Measurements from ENCODE around the gene CCSER1.

Gene CCSER1

DNA sequence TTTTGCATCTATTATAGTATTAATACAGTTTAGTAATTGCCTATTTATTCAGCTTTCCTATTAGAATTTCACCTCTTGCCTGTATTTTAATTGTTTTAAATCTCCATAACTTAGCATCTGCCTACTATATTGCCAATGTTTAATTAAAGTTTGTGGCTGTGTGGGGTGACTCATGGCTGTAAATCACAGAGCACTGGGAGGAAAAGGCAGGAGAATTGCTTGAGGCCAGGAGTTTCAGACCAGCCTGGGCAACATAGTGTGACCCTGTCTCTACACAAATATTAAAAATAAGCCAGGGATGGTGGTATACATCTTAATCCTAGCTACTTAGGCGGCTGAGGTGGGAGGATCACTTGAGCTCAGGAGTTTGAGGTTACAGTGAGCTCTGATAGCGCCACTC is 14.5 kb upstream of the CCSER1 start:
- Histone ChIP-seq H3K4me2 (ENCODE audit: low read length) (no peak overlapping the region), H3K79me2 (ENCODE audit: insufficient read depth, low read length) (no peaks in the 10 kb centered on the region), H3K36me3 (ENCODE audit: insufficient read depth, low read length) (no peaks in the 10 kb centered on the region), H3K4me1 (ENCODE audit: insufficient read depth, low read length, severe bottlenecking) (no peaks in the 10 kb centered on the region), H3K27ac (ENCODE audit: low read depth, low read length, poor library complexity, severe bottlenecking) (no peak overlapping the region), H2AFZ (ENCODE audit: low read length) (no peak overlapping the region), H3K9me2 (ENCODE audit: low read depth, low read length) (no peaks in the 10 kb centered on the region), H4K20me1 (ENCODE audit: insufficient read depth, low read length) (no peaks in the 10 kb centered on the region), H3K9ac (ENCODE audit: low read length) (no peak overlapping the region), H3K4me3 (ENCODE audit: low read depth, low read length, poor library complexity, severe bottlenecking) (no peak overlapping the region), H3K9me3 (ENCODE audit: low read length) (no peaks in the 10 kb centered on the region), H3F3A (ENCODE audit: insufficient read depth, low read length) (no peaks in the 10 kb centered on the region), H3K27me3 (ENCODE audit: insufficient read depth, low read length) (no peaks in the 10 kb centered on the region)
- TF ChIP-seq EZH2 (IDR thresholded peaks at IDR 0.05; ENCODE audit: borderline replicate concordance, low read length) = no peak
- TF ChIP-seq, protein P1, sequence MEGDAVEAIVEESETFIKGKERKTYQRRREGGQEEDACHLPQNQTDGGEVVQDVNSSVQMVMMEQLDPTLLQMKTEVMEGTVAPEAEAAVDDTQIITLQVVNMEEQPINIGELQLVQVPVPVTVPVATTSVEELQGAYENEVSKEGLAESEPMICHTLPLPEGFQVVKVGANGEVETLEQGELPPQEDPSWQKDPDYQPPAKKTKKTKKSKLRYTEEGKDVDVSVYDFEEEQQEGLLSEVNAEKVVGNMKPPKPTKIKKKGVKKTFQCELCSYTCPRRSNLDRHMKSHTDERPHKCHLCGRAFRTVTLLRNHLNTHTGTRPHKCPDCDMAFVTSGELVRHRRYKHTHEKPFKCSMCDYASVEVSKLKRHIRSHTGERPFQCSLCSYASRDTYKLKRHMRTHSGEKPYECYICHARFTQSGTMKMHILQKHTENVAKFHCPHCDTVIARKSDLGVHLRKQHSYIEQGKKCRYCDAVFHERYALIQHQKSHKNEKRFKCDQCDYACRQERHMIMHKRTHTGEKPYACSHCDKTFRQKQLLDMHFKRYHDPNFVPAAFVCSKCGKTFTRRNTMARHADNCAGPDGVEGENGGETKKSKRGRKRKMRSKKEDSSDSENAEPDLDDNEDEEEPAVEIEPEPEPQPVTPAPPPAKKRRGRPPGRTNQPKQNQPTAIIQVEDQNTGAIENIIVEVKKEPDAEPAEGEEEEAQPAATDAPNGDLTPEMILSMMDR (IDR thresholded peaks at IDR 0.05; ENCODE audit: low read length) = no peak

- no peak overlapping the region for H3K4me2 ChIP-seq (ENCODE audit: low read length)
- no peak overlapping the region for H2AFZ ChIP-seq (ENCODE audit: low read length)
- no peaks in the 10 kb centered on the region for H3K4me1 ChIP-seq (ENCODE audit: insufficient read depth, low read length, severe bottlenecking)
- H4K20me1 ChIP-seq (ENCODE audit: insufficient read depth, low read length) = no peaks in the 10 kb centered on the region
- no peak overlapping the region for H3K4me3 ChIP-seq (ENCODE audit: low read depth, low read length, poor library complexity, severe bottlenecking)
- no peaks in the 10 kb centered on the region for H3K36me3 ChIP-seq (ENCODE audit: insufficient read depth, low read length)
- H3K27ac ChIP-seq (ENCODE audit: low read depth, low read length, poor library complexity, severe bottlenecking) = no peak overlapping the region
- no peaks in the 10 kb centered on the region for H3K9me3 ChIP-seq (ENCODE audit: low read length)
- no peak for TF ChIP-seq EZH2 (IDR thresholded peaks at IDR 0.05; ENCODE audit: borderline replicate concordance, low read length)
- TF ChIP-seq, protein P1 (IDR thresholded peaks at IDR 0.05; ENCODE audit: low read length) = no peak
- H3K27me3 ChIP-seq (ENCODE audit: insufficient read depth, low read length) = no peaks in the 10 kb centered on the region
- no peaks in the 10 kb centered on the region for H3F3A ChIP-seq (ENCODE audit: insufficient read depth, low read length)
- no peak overlapping the region for H3K9ac ChIP-seq (ENCODE audit: low read length)
- H3K79me2 ChIP-seq (ENCODE audit: insufficient read depth, low read length) = no peaks in the 10 kb centered on the region
- no peaks in the 10 kb centered on the region for H3K9me2 ChIP-seq (ENCODE audit: low read depth, low read length)
These were observed 13.2 kb upstream of the CCSER1 start for GRCh38 chr4:90113881-90114457.

GRCh38 chr4:90118527-90119195 is 8.5 kb upstream of the CCSER1 start:
- TF ChIP-seq, protein P1 (IDR thresholded peaks at IDR 0.05; ENCODE audit: low read length) = no peak
- TF ChIP-seq EZH2 (IDR thresholded peaks at IDR 0.05; ENCODE audit: borderline replicate concordance, low read length) = no peak
- no peak overlapping the region for H3K4me2 ChIP-seq (ENCODE audit: low read length)
- H3K27ac ChIP-seq (ENCODE audit: low read depth, low read length, poor library complexity, severe bottlenecking) = no peak overlapping the region

More at GRCh38 chr4:90118527-90119195, 8.5 kb upstream of the CCSER1 start:
- Histone ChIP-seq H3K9me3 (ENCODE audit: low read length) (no peaks in the 10 kb centered on the region), H3F3A (ENCODE audit: insufficient read depth, low read length) (no peaks in the 10 kb centered on the region), H3K4me1 (ENCODE audit: insufficient read depth, low read length, severe bottlenecking) (no peaks in the 10 kb centered on the region), H3K79me2 (ENCODE audit: insufficient read depth, low read length) (no peaks in the 10 kb centered on the region), H4K20me1 (ENCODE audit: insufficient read depth, low read length) (no peaks in the 10 kb centered on the region), H2AFZ (ENCODE audit: low read length) (no peak overlapping the region), H3K9ac (ENCODE audit: low read length) (no peak overlapping the region), H3K9me2 (ENCODE audit: low read depth, low read length) (no peaks in the 10 kb centered on the region), H3K36me3 (ENCODE audit: insufficient read depth, low read length) (no peaks in the 10 kb centered on the region), H3K27me3 (ENCODE audit: insufficient read depth, low read length) (no peaks in the 10 kb centered on the region), H3K4me3 (ENCODE audit: low read depth, low read length, poor library complexity, severe bottlenecking) (no peak overlapping the region)

All from OCI-LY1 (cell line).